HG03060 (cell line): ENCODE results near the gene NHS.
"Not testable (repeated sequence)": the region's sequence is repeated elsewhere in the genome, so short reads cannot be mapped to it uniquely, and the experiment has no call there.

Experiments
- ATAC-seq: cut with Tn5 transposase; IDR thresholded peaks from one replicate; pipeline ENCODE4 v1.9.1; 2021; ENCODE audit warnings: low read depth, moderate number of reproducible peaks; ENCODE audit not compliant: unreplicated experiment

NHS gene

GRCh38 chrX:17488036-17488435 is 113.0 kb downstream of the NHS start:
- ATAC-seq = no peak

DNA sequence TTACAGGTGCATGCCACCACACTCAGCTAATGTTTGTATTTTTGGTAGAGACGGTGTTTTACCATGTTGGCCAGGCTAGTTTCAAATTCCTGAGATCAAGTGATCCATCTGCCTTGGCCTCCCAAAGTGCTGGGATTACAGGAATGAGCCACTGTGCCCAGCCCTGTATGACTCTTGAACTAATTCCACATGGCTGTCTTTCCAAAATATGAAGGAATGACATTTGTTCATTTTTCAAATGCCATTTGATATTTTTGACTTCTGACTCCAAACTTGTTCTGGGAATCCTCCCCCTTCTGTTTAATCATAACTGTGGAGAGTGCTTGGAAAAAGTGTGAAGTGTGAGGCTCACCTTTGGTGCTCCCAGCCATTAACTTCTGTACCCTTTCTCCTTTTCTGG is 119.2 kb downstream of the NHS start:
- no peak for ATAC-seq

- ATAC-seq = no peak
Measured at GRCh38 chrX:17495052-17495451, 120.1 kb downstream of the NHS start.

- no peak for ATAC-seq
Measured at GRCh38 chrX:17496407-17496806, 121.4 kb downstream of the NHS start.

- no peak for ATAC-seq
Measured at GRCh38 chrX:17497193-17497592, 122.2 kb downstream of the NHS start.

GRCh38 chrX:17499512-17499911 is 124.5 kb downstream of the NHS start:
- no peak for ATAC-seq

DNA sequence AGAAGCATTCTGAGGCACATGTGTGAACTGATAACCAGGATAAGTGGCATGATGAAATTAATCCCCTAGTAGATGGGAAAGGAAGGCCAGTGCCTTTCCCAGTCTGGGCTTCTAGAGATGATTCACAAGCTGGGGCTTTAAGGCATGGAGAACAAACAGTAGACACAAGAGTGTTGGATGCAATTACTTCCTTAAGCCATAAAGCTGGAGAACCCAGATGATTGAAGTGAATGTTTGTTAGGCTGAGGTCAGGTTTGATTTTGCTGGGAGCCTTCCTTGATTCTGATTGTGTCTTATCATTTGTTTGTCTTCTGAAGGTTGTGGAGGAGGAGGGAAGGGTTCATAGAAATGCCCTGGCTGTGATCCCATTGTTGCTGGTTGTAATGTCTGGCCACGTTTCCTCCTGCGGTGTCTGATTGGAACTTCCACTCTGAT is 125.2 kb downstream of the NHS start:
- no peak for ATAC-seq

DNA sequence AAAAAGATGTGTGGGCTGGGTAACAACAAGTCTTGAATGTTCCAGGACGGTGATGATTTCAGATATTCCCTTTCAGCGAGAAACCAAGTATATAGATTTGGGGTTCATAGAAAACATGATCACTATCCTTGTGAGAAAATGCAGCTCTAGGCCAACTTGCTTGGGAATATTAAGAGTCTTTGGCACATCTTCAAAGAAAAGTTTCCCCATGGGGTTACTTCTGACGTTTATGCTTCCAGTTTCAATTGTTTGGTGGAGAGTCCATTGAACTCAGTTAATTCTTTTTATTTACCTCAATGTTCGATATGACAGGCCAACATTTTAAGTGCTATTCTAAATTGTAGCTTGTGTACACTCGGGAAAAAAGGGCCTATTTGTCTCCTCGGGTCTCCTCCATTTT is 126.7 kb downstream of the NHS start:
- no peak for ATAC-seq

DNA sequence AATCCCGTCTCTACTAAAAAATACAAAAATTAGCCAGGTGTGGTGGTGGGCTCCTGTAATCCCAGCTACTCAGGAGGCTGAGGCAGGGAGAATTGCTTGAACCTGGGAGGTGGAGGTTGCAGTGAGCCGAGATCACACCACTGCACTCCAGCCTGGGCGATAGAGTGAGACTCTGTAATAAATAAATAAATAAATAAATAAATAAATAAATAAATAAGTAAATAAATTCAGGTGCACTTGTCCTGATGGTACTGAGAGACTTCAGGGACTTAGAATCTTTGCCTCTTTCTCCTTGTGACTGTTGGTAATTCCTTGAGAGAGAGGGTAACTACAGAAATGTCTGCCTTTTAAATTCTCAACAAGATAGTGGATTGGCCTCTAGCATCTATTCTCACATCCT is 131.4 kb downstream of the NHS start:
- ATAC-seq = not testable (repeated sequence)

DNA sequence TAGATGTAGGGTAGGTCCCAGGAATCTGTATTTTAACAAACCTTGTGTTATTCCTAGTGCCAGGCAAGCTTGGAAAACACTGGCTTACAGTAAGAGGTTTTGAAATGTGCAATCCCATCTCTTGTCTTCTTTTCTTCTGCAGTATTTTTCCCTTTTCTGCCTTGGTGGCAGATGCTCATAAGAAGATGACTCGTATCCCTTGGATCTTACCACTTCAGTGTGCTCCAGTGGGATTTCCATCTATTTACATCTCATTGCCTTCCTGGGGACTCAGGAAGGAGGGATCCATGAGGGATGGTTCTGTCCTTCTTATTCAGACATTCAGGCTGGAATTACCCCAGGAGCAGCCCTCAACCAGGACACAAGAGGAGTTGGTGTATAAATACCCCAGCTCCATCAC is 136.6 kb downstream of the NHS start:
- no peak for ATAC-seq

DNA sequence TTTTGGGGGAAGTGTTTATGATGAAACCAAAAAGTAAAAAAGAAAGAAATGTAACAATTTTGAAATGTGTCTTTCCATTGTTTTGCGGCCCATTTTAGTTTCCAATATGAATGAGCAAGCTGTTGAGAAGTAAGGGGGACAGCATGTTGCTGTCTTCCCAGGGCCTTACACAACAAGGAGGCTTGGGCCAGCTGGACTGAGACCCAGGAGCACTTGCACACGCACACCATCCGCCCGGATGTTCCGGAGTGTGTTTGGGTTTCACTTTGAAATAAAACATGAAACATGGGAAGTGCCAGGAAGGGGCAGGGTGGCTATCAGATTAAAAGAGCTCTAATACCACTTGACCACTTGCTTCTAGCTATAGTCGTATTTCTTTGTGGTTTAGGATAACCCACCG is 144.4 kb downstream of the NHS start:
- no peak for ATAC-seq

DNA sequence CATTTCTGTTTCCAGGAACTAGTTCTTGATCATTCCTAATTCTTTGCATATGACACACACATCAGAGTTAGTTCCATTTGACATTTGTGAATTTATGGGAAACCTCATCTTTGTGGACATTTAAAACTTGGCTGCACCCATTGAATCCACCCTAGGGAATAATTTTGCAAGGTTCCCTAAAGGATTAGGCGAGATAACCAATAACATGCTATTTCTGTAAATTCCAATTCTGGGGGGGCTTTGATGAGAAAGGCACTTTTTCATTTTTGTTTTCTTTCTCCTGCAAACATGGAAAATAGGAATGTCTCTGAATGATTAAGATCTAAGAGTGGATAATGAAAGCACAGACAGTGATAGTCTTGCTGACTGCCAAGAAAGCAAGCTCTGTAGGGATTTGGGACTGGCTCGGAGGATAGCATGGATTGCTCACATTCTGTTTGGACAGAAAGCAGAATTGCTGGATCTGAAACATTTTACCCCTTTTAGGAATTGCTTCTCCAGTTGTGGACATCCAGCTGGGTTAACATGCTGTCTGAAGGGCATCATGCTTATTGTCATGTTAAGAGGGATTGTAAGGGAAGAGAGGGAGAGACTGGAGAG is 145.1 kb downstream of the NHS start:
- no peak for ATAC-seq

- no peak for ATAC-seq
Measured at GRCh38 chrX:17521871-17522693, 147.1 kb downstream of the NHS start.

GRCh38 chrX:17525266-17525665 is 150.3 kb downstream of the NHS start:
- no peak for ATAC-seq

DNA sequence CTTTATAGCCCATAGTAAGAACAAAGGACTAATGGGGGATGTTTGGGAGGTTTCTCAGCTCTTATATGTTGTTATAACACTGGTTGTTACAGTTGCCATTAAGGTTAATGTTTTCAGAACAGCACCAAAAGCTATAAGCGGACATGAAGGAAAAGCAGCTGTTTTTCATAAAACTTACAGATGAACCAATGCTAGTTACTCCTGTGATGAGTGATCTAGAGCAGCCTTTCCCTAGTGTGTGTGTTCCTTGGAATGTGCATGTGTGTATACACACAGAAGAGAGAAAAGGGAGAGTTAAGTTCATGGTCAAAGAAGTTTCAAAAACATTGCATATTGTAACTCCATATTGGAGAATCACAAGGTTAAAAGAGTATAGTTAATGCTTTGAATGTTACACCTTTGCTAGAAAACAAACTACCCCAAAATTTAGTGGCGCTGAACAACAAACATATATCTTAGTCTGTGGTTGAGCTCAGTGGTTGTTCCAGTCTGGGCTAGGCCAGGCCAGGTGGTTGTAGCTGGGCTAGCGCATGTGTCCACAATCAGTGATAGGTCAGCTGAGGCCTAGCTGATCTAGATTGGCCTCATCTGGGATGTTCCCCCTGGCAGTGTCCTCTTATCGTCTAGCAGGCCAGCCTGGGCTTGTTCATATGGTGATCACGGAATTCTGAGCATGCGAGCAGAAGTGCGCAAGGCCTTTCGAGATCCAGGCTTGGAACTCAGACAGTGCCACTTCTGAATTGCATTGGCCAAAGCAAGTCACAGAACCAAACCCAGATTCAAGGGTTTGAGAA is 151.0 kb downstream of the NHS start:
- no peak for ATAC-seq

DNA sequence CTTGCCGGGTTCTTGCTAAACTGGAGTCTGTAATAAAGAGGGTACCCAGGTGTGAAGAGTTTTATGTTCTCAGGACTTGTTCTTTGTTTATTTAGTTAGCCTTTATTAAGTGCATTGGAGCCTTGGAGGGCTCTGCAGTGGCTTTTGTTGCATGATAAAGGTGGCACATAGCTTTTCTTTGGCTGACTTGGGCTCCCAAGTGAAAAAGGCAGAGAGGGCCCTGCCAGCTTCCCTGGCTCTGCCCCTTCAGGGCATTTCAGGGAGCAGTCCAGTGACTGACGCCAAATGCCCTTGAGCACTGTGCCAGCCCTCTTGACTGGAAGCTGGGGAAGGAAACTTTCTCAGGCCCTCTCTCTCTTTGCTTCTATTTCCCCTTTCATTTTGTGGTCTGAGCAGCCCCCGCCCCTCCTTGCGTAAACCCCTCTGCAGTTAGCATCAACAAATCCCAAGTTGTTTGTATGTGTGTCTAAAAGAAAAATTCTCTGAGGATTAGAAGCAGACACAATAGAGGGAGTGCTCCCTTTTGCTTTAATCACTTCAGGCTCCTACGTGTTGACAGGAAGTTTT is 152.2 kb downstream of the NHS start:
- no peak for ATAC-seq

DNA sequence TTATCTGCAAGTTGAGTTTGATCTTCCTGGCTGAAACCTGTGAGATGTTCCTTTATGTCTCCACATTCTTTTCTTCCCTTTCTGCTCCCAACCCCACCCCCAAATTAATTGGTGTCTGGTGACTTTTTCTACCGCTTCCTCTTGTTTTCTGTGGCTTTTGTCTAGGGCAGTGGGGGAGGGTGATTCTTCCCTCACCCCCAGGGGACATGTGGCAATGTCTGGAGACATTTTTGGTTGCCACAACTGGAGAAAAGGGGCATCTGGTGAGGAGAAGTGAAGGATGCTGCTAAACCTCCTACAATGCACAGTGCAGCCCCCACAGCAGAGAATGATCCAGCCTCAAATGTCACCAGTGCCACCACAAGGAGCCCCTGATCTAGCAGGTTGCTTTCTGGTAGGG is 152.9 kb downstream of the NHS start:
- ATAC-seq = no peak

GRCh38 chrX:17529151-17529745 is 154.2 kb downstream of the NHS start:
- ATAC-seq = no peak

- no peak for ATAC-seq
Measured at GRCh38 chrX:17531500-17531899, 156.5 kb downstream of the NHS start.

DNA sequence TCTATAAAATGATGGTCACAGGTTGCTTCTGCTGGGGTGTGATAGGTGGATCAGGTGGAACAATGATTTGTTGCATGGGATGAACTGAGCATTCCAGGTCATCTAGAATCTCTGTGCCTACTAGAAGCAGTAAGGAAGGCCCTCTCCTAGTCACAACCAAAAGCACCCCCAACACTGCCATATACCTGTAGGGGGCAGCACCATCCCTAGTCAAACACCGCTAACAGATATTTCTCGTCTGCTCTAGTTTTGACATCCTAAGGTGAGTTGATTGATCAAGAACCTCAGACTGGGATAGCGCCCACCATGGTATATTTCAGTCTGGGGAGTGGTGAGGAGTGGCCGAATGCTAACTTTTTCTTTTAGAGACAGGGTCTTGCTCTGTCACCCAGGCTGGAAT is 160.2 kb downstream of the NHS start:
- no peak for ATAC-seq
